ENCODE measurements around the gene LGALS4. TPM values are rescaled to one million over a fixed set of nuclear protein-coding genes. Genes with fewer than 3 reads are reported as not detected.
"Not testable (repeated sequence)": the region's sequence is repeated elsewhere in the genome, so short reads cannot be mapped to it uniquely, and the experiment has no call there.

LGALS4 gene
- 0.75 TPM in 1 of 3 replicates, not detected in the others for total RNA-seq
- long read RNA-seq = 0 reads

- Mint-ChIP-seq H3K27ac (ENCODE audit: unreplicated experiment) (no peak within 1 kb of the TSS), H3K9me3 (ENCODE audit: low read depth) (no peaks in the 10 kb centered on the region), H3K27me3 (ENCODE audit: low read depth) (no peaks in the 10 kb centered on the region), H3K36me3 (ENCODE audit: low read depth) (peaks cover 17% of the 10 kb centered on the region), H3K4me1 (ENCODE audit: low read depth) (no peaks in the 10 kb centered on the region), H3K4me3 (ENCODE audit: unreplicated experiment) (no peak within 1 kb of the TSS)
- DNase-seq (ENCODE audit: low spot score) = peak; percentile 87
- TF ChIP-seq CTCF (IDR thresholded peaks at IDR 0.05) = no peak
Measured at GRCh38 chr19:38812841-38813320, at the start of gene LGALS4. Gene LGALS4, minus strand, starts transcription at chr19:38812945. Its CDS starts 59 bp downstream, at chr19:38812886.

- Mint-ChIP-seq H3K4me3 (ENCODE audit: unreplicated experiment) (no peak overlapping the region), H3K9me3 (ENCODE audit: low read depth) (no peaks in the 10 kb centered on the region), H3K36me3 (ENCODE audit: low read depth) (no peaks in the 10 kb centered on the region), H3K27ac (ENCODE audit: unreplicated experiment) (no peak overlapping the region), H3K27me3 (ENCODE audit: low read depth) (no peaks in the 10 kb centered on the region), H3K4me1 (ENCODE audit: low read depth) (peaks cover 4% of the 10 kb centered on the region)
- DNase-seq (ENCODE audit: low spot score) = no peak
- no peak for TF ChIP-seq CTCF (IDR thresholded peaks at IDR 0.05)
Measured at GRCh38 chr19:38861368-38861767, 48.6 kb upstream of the LGALS4 start.

- not testable (repeated sequence) for H3K4me3 Mint-ChIP-seq (ENCODE audit: unreplicated experiment); H3K36me3 Mint-ChIP-seq (ENCODE audit: low read depth); H3K9me3 Mint-ChIP-seq (ENCODE audit: low read depth); H3K4me1 Mint-ChIP-seq (ENCODE audit: low read depth); H3K27me3 Mint-ChIP-seq (ENCODE audit: low read depth); H3K27ac Mint-ChIP-seq (ENCODE audit: unreplicated experiment); DNase-seq (ENCODE audit: low spot score)
Measured at GRCh38 chr19:38859631-38860204, 47.0 kb upstream of the LGALS4 start.

GRCh38 chr19:38856813-38857212 is 44.1 kb upstream of the LGALS4 start:
- H3K4me3 Mint-ChIP-seq (ENCODE audit: unreplicated experiment) = no peak overlapping the region
- no peak for TF ChIP-seq CTCF (IDR thresholded peaks at IDR 0.05)
- H3K36me3 Mint-ChIP-seq (ENCODE audit: low read depth) = no peaks in the 10 kb centered on the region
- H3K27ac Mint-ChIP-seq (ENCODE audit: unreplicated experiment) = no peak overlapping the region
- no peaks in the 10 kb centered on the region for H3K9me3 Mint-ChIP-seq (ENCODE audit: low read depth)
- peaks cover 8% of the 10 kb centered on the region for H3K4me1 Mint-ChIP-seq (ENCODE audit: low read depth)
- DNase-seq (ENCODE audit: low spot score) = no peak
- no peaks in the 10 kb centered on the region for H3K27me3 Mint-ChIP-seq (ENCODE audit: low read depth)

GRCh38 chr19:38855751-38856150 is 43.0 kb upstream of the LGALS4 start:
- H3K4me1 Mint-ChIP-seq (ENCODE audit: low read depth) = peaks cover 18% of the 10 kb centered on the region
- H3K4me3 Mint-ChIP-seq (ENCODE audit: unreplicated experiment) = not testable (repeated sequence)

GRCh38 chr19:38854961-38855360 is 42.2 kb upstream of the LGALS4 start:
- peaks cover 21% of the 10 kb centered on the region for H3K4me1 Mint-ChIP-seq (ENCODE audit: low read depth)
- not testable (repeated sequence) for H3K27me3 Mint-ChIP-seq (ENCODE audit: low read depth); DNase-seq (ENCODE audit: low spot score); H3K27ac Mint-ChIP-seq (ENCODE audit: unreplicated experiment); H3K36me3 Mint-ChIP-seq (ENCODE audit: low read depth); H3K9me3 Mint-ChIP-seq (ENCODE audit: low read depth); H3K4me3 Mint-ChIP-seq (ENCODE audit: unreplicated experiment)

More at GRCh38 chr19:38855751-38856150, 43.0 kb upstream of the LGALS4 start:
- not testable (repeated sequence) for H3K36me3 Mint-ChIP-seq (ENCODE audit: low read depth); H3K27ac Mint-ChIP-seq (ENCODE audit: unreplicated experiment); H3K9me3 Mint-ChIP-seq (ENCODE audit: low read depth); H3K27me3 Mint-ChIP-seq (ENCODE audit: low read depth); DNase-seq (ENCODE audit: low spot score)

- peak overlapping the region; percentile 97 for H3K27ac Mint-ChIP-seq (ENCODE audit: unreplicated experiment)
- H3K27me3 Mint-ChIP-seq (ENCODE audit: low read depth) = no peaks in the 10 kb centered on the region
- H3K4me3 Mint-ChIP-seq (ENCODE audit: unreplicated experiment) = peak overlapping the region; percentile 90
- no peaks in the 10 kb centered on the region for H3K36me3 Mint-ChIP-seq (ENCODE audit: low read depth)
- no peak for DNase-seq (ENCODE audit: low spot score)
- H3K9me3 Mint-ChIP-seq (ENCODE audit: low read depth) = no peaks in the 10 kb centered on the region
- no peak for TF ChIP-seq CTCF (IDR thresholded peaks at IDR 0.05)
- H3K4me1 Mint-ChIP-seq (ENCODE audit: low read depth) = peaks cover 26% of the 10 kb centered on the region
Measured at GRCh38 chr19:38853214-38853613, 40.5 kb upstream of the LGALS4 start.
